CD4-positive, alpha-beta memory T cell (primary cell): Measurements from ENCODE around the gene TACC3. TPM values are rescaled to one million over a fixed set of nuclear protein-coding genes. Genes with fewer than 3 reads are reported as not detected.

Experiments used
- CTCF ChIA-PET: fragments of 350-600 bp; sonication (Branson Sonifier 250); formaldehyde crosslinking; loops from one replicate; lab custom pipeline; 2021; ENCODE audit warnings: inconsistent platforms; ENCODE audit not compliant: partially characterized antibody; lab: Charles Lee
- POLR2A ChIA-PET: fragments of 350-600 bp; sonication (Branson Sonifier 250); formaldehyde crosslinking; loops from one replicate; lab custom pipeline; 2021; ENCODE audit not compliant: partially characterized antibody; lab: Charles Lee
- DNase-seq, 5 donors: peaks; one replicate each; pipeline versions ENCODE4 v3.0.0 to v3.0.0-alpha.2; 2020 to 2022; ENCODE audit warnings: mixed read lengths in 1 of 5
- H3K27ac ChIP-seq: one replicate; pipeline ENCODE4 v1.7.0; 2013; ENCODE audit warnings: low read depth, low read length
- H3K27me3 ChIP-seq: 2 replicates; pipeline ENCODE4 v1.7.0; 2013; ENCODE audit warnings: mild to moderate bottlenecking, low read length, moderate library complexity; ENCODE audit not compliant: insufficient read depth
- H3K36me3 ChIP-seq: 2 replicates; pipeline ENCODE4 v1.7.0; 2013; ENCODE audit warnings: mild to moderate bottlenecking, low read length, moderate library complexity; ENCODE audit not compliant: insufficient read depth
- H3K4me1 ChIP-seq: 2 replicates; pipeline ENCODE4 v1.7.0; 2013; ENCODE audit warnings: mild to moderate bottlenecking, low read length, moderate library complexity; ENCODE audit not compliant: insufficient read depth
- H3K4me3 ChIP-seq, 2 donors: one replicate each; pipeline ENCODE4 v1.7.0; 2013; ENCODE audit warnings: low read length in 2 of 2, mild to moderate bottlenecking in 1 of 2
- H3K9me3 ChIP-seq, 2 donors: one replicate each; pipeline ENCODE4 v1.7.0; 2013; ENCODE audit warnings: low read length in 2 of 2, control low read depth in 1 of 2; ENCODE audit not compliant: control insufficient read depth in 1 of 2
- H3K27ac Mint-ChIP-seq, 7 donors: one replicate each; pipeline ENCODE4 v1.8.0; 2020 to 2021; ENCODE audit warnings: mixed read lengths in 7 of 7, mild to moderate bottlenecking in 6 of 7, inconsistent platforms in 3 of 7, moderate library complexity in 3 of 7
- H3K27me3 Mint-ChIP-seq, 2 donors: one replicate each; pipeline ENCODE4 v1.8.0; 2020 to 2021; ENCODE audit warnings: mixed read lengths in 2 of 2
- H3K36me3 Mint-ChIP-seq, 2 donors: one replicate each; pipeline ENCODE4 v1.8.0; 2020 to 2021; ENCODE audit warnings: mixed read lengths in 2 of 2, inconsistent platforms in 1 of 2, mild to moderate bottlenecking in 1 of 2
- H3K4me1 Mint-ChIP-seq, 4 donors: one replicate each; pipeline ENCODE4 v1.8.0; 2020 to 2021; ENCODE audit warnings: mixed read lengths in 4 of 4, mild to moderate bottlenecking in 1 of 4
- H3K4me3 Mint-ChIP-seq, 8 donors: one replicate each; pipeline ENCODE4 v1.8.0; 2020 to 2021; ENCODE audit warnings: mixed read lengths in 8 of 8, mild to moderate bottlenecking in 7 of 8, moderate library complexity in 6 of 8, inconsistent platforms in 3 of 8
- H3K9me3 Mint-ChIP-seq, 8 donors: one replicate each; pipeline ENCODE4 v1.8.0; 2020 to 2021; ENCODE audit warnings: mixed read lengths in 8 of 8, mild to moderate bottlenecking in 5 of 8, inconsistent platforms in 3 of 8, moderate library complexity in 1 of 8
- intact Hi-C: fragments of 100-400 bp; cut with micrococcal nuclease; formaldehyde crosslinking; loops from one replicate; pipeline ENCODE4 v1.15.1; 2023
- polyA plus RNA-seq, 2 donors: library from polyadenylated mRNA; unstranded; fragments of 300-500 nt; fragmentation: Illumina TruSeq; gene quantifications; one replicate each; pipeline ENCODE4 v1.2.3, GENCODE V29; 2021
- total RNA-seq, 2 experiments: library from RNA; stranded (reverse); gene quantifications; one replicate each; pipeline ENCODE4 v1.2.3, GENCODE V29; 2021

TACC3 gene
- total and polyA plus RNA-seq, 4 experiments from 2014 or later, result 37.3 to 136 (median 97.7) TPM

- POLR2A ChIA-PET, result interaction anchor here (1.5 kb wide), 1 partner anchor 35 kb away, joined by 4 read pairs; the partner anchor contains the start of genes TACC3 and TMEM129
- H3K27me3 Mint-ChIP-seq, result no peaks in the 10 kb centered on the region
- CTCF ChIA-PET, result interaction anchor here (12.3 kb wide), 1 partner anchor 40 kb away, joined by 591 read pairs; the partner anchor contains the start of genes TACC3 and TMEM129
Observed at GRCh38 chr4:1685235-1686150, 35.8 kb upstream of the TACC3 start.

DNA sequence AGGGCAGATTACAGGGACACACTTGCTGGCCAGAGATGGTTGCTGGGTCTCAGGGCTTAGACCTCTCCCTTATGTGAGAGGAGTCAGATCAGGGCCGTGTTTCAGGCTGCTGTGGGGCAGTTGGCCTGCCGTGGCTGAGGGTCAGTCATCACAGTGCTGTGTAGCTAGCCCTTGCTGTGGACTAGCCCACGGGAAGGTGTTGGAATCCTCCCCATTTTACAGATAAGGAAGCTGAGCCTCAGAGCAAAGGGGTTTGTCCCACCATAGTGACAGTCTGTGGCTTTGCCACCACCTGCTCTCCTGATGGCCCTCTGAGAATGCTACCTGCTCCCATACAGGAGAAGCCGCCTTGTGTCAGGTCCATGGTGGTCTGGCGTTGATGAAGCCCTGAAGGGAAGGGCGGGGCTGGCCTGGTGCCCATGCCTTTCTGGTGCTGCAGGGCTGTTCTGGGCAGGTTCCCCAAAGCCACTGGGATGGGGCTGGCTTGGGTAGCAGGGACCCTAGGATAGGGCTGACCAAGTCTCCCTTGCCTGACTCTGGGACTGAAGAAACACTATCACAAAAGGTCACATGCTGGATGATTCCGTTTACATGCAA is 34.8 kb upstream of the TACC3 start:
- H3K4me1 Mint-ChIP-seq, result peaks cover 9 to 11% (median 11%) of the 10 kb centered on the region in 4 donors
- peak overlapping the region in 4 of 7 donors; percentile 24 to 68 (median 33) for H3K27ac Mint-ChIP-seq
- peaks cover 10% of the 10 kb centered on the region for H3K36me3 ChIP-seq
- no peaks in the 10 kb centered on the region for H3K27me3 ChIP-seq
- POLR2A ChIA-PET, result interaction anchor here (1.5 kb wide), 1 partner anchor 34 kb away, joined by 4 read pairs; the partner anchor contains the start of genes TACC3 and TMEM129
- H3K36me3 Mint-ChIP-seq, result peaks cover 6 to 8% of the 10 kb centered on the region in 2 donors
- DNase-seq, result no peak
- intact Hi-C loops, result no loop called here
- CTCF ChIA-PET, result interaction anchor here (12.3 kb wide), 1 partner anchor 39 kb away, joined by 591 read pairs; the partner anchor contains the start of genes TACC3 and TMEM129
- no peak overlapping the region for H3K4me3 ChIP-seq
- H3K27ac ChIP-seq, result no peak overlapping the region
- no peaks in the 10 kb centered on the region for H3K9me3 Mint-ChIP-seq
- H3K4me1 ChIP-seq, result peaks cover 7% of the 10 kb centered on the region
- no peaks in the 10 kb centered on the region for H3K9me3 ChIP-seq
- H3K4me3 Mint-ChIP-seq, result peak overlapping the region in 5 of 8 donors; percentile 38 to 67 (median 48)
- no peaks in the 10 kb centered on the region for H3K27me3 Mint-ChIP-seq

More at GRCh38 chr4:1685235-1686150, 35.8 kb upstream of the TACC3 start:
- Histone ChIP-seq H3K9me3 (no peaks in the 10 kb centered on the region), H3K4me3 (no peak overlapping the region), H3K36me3 (no peaks in the 10 kb centered on the region), H3K27me3 (no peaks in the 10 kb centered on the region), H3K4me1 (peaks cover 7% of the 10 kb centered on the region), H3K27ac (no peak overlapping the region)
- no peak for DNase-seq
- Mint-ChIP-seq H3K36me3 (peaks cover 1 to 4% of the 10 kb centered on the region in 2 donors), H3K9me3 (no peaks in the 10 kb centered on the region), H3K4me3 (peak overlapping the region in 2 of 8 donors; percentile 3 to 10), H3K27ac (no peak overlapping the region), H3K4me1 (peaks cover 10 to 14% (median 11%) of the 10 kb centered on the region in 4 donors)
- intact Hi-C loops, result no loop called here

- no peaks in the 10 kb centered on the region for H3K27me3 ChIP-seq
- no peaks in the 10 kb centered on the region for H3K9me3 ChIP-seq
- peaks cover 4% of the 10 kb centered on the region for H3K4me1 ChIP-seq
- intact Hi-C loops, result no loop called here
- no peak overlapping the region for H3K4me3 ChIP-seq
- H3K36me3 Mint-ChIP-seq, result peaks cover 24 to 37% of the 10 kb centered on the region in 2 donors
- ChIA-PET CTCF (interaction anchor here (1.6 to 12.3 kb wide), 3 partner anchors 10 to 35 kb away, joined by 6 to 591 read pairs (median 115); partner anchors contain the start of genes TACC3 and TMEM129), POLR2A (interaction anchor here (1.4 to 7.5 kb wide), 3 partner anchors 21 to 42 kb away, joined by 3 to 128 read pairs (median 9); partner anchors contain the start of genes SLBP, TACC3 and TMEM129)
- H3K27me3 Mint-ChIP-seq, result no peaks in the 10 kb centered on the region
- no peak overlapping the region for H3K4me3 Mint-ChIP-seq
- peak overlapping the region in 3 of 7 donors; percentile 30 to 55 (median 42) for H3K27ac Mint-ChIP-seq
- H3K36me3 ChIP-seq, result peaks cover 40% of the 10 kb centered on the region
- no peaks in the 10 kb centered on the region for H3K9me3 Mint-ChIP-seq
- no peak for DNase-seq
- peaks cover 3 to 5% (median 4%) of the 10 kb centered on the region in 4 donors for H3K4me1 Mint-ChIP-seq
- H3K27ac ChIP-seq, result no peak overlapping the region
Observed at GRCh38 chr4:1690698-1691097, 30.6 kb upstream of the TACC3 start.

DNA sequence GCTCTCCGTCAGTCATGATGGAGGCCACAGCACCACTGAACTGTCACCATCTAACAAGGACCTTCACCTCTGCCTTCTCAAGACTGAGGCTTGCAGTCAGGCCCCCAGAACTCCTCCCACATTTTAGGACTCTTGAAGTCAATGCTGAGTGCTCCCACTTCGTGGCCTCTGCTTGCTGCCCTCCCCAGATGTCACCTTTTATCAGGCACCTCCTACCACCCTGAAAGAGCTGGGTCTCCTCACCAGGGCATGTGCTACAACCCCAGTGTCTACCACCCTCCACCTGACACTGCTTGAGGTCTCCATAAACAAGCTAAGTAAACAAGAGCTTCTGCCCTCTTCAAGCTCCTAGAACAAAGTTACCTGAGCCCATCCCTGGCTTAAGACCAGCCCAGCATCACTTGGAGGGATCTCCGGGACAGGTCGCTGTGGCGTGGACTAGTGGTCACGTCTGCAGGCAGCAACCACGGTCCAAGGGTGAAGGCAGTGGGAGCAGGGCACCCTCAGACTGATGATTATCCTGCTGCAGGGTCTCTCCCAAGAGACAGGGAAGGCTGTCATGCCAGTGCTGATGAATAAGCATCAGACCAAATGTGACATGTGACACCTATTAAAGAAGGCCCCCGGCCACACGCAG is 29.5 kb upstream of the TACC3 start:
- no peak for DNase-seq
- Mint-ChIP-seq H3K9me3 (no peaks in the 10 kb centered on the region), H3K27me3 (no peaks in the 10 kb centered on the region), H3K4me3 (no peak overlapping the region), H3K4me1 (peaks cover 3 to 5% (median 4%) of the 10 kb centered on the region in 4 donors), H3K36me3 (peaks cover 29 to 41% of the 10 kb centered on the region in 2 donors), H3K27ac (peak overlapping the region in 3 of 7 donors; percentile 4 to 71 (median 17))
- Histone ChIP-seq H3K27me3 (no peaks in the 10 kb centered on the region), H3K36me3 (peaks cover 49% of the 10 kb centered on the region), H3K4me1 (peaks cover 4% of the 10 kb centered on the region), H3K9me3 (no peaks in the 10 kb centered on the region), H3K27ac (no peak overlapping the region), H3K4me3 (no peak overlapping the region)
- ChIA-PET POLR2A (interaction anchor here (1.4 to 7.5 kb wide), 4 partner anchors 20 to 41 kb away, joined by 3 to 128 read pairs (median 8); partner anchors contain the start of genes SLBP, TACC3 and TMEM129), CTCF (interaction anchor here (1.0 to 12.3 kb wide), 8 partner anchors 11 to 336 kb away, joined by 3 to 591 read pairs (median 10); partner anchors contain the start of genes SLBP, TACC3 and TMEM129)
- intact Hi-C loops, result no loop called here

DNA sequence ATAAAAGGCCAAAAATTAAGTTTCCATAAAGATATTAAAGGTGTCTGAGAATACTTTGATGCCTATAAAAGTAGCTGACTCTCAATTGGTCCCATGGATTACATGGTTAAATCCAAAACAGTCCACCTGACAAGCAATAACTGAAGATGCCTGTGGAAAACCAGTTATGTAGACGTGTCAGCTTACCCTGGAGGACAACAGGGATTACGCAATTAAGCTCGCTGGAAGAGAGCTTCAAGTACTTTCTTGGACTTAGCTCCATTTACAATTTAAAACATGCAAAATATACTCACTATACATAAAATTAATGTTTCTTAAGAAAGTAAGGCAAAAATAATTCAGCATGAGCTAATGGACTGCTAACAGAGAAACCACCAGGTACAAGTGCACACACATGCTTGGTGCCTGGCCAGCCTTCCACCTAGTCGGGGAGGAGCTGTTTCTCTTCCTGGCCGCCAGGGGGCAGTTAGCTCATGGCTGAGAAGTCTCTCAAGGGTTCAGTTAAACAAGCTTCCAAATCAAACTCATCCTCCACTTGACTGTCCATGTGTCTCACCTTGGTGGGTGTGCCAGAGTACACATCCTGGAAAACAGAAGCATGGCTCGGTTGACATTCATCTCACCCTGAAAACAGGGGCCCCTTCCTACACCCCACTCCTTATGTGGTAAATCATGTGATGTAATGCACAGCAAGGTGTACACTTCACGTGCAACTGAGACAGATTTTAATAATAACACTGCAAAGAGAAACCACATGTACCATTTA is 28.0 kb upstream of the TACC3 start:
- no peaks in the 10 kb centered on the region for H3K9me3 Mint-ChIP-seq
- H3K27ac ChIP-seq, result no peak overlapping the region

More for the DNA sequence above, 28.0 kb upstream of the TACC3 start:
- H3K4me1 ChIP-seq, result peaks cover 4% of the 10 kb centered on the region
- no peaks in the 10 kb centered on the region for H3K9me3 ChIP-seq
- peak overlapping the region in 6 of 7 donors; percentile 26 to 90 (median 62) for H3K27ac Mint-ChIP-seq
- intact Hi-C loops, result loop anchor here (1.0 kb wide), 4 partner anchors 10 to 206 kb away; partner anchors contain the start of gene SLBP
- no peaks in the 10 kb centered on the region for H3K27me3 Mint-ChIP-seq
- H3K36me3 Mint-ChIP-seq, result peaks cover 29 to 47% of the 10 kb centered on the region in 2 donors
- POLR2A ChIA-PET, result interaction anchor here (0.7 to 7.5 kb wide), 8 partner anchors 10 to 88 kb away, joined by 3 to 128 read pairs (median 5); partner anchors contain the start of genes FAM53A, SLBP, TACC3 and TMEM129
- H3K4me1 Mint-ChIP-seq, result peaks cover 3 to 5% (median 4%) of the 10 kb centered on the region in 4 donors
- H3K4me3 Mint-ChIP-seq, result no peak overlapping the region
- peaks cover 49% of the 10 kb centered on the region for H3K36me3 ChIP-seq
- CTCF ChIA-PET, result interaction anchor here (0.7 to 12.3 kb wide), 32 partner anchors 10 to 776 kb away, joined by 3 to 591 read pairs (median 4); partner anchors contain the start of genes FAM53A, LETM1, RNF4 and SLBP
- no peaks in the 10 kb centered on the region for H3K27me3 ChIP-seq
- H3K4me3 ChIP-seq, result no peak overlapping the region
- peak; percentile 77 to 81 (median 81) for DNase-seq
